Common myeloid progenitor, CD34-positive (primary cell): ENCODE results near the gene CRAT.
A peak's percentile ranks its signal among the peaks of the same experiment; 100 is the strongest.

Experiments
- CTCF ChIA-PET: fragments of 350-600 bp; sonication (Branson Sonifier 250); formaldehyde crosslinking; loops from one replicate; lab custom pipeline; 2021; ENCODE audit warnings: antibody characterized with exemption; lab: Charles Lee
- POLR2A ChIA-PET: fragments of 350-600 bp; sonication (Branson Sonifier 250); formaldehyde crosslinking; loops from one replicate; lab custom pipeline; 2021; ENCODE audit warnings: antibody characterized with exemption; lab: Charles Lee
- DNase-seq, 3 donors: peaks; one replicate each; pipeline versions ENCODE4 v3.0.0 to v3.0.0-alpha.2; 2013
- H3K27ac ChIP-seq, 2 experiments: 1 replicate in 1 of 2; 2 replicates in 1 of 2; pipeline ENCODE4 v1.7.0; 2013; ENCODE audit warnings: inconsistent platforms in 2 of 2, low read length in 2 of 2, mild to moderate bottlenecking in 2 of 2, low read depth in 1 of 2, moderate library complexity in 1 of 2; ENCODE audit not compliant: severe bottlenecking in 2 of 2, insufficient read depth in 1 of 2, poor library complexity in 1 of 2
- H3K27me3 ChIP-seq, 5 experiments: replicated peaks in 2 of 5; 1 replicate in 3 of 5; 2 replicates in 2 of 5; pipeline versions ENCODE4 v1.6.1 to v1.7.0; 2013; ENCODE audit warnings: low read length in 4 of 5, mild to moderate bottlenecking in 2 of 5, moderate library complexity in 2 of 5, inconsistent platforms in 1 of 5; ENCODE audit not compliant: insufficient read depth in 5 of 5, control insufficient read depth in 4 of 5
- H3K36me3 ChIP-seq, 4 experiments: 1 replicate in 2 of 4; 2 replicates in 2 of 4; pipeline versions ENCODE4 v1.6.1 to v1.7.0; 2013; ENCODE audit warnings: low read length in 3 of 4, control low read depth in 1 of 4, mild to moderate bottlenecking in 1 of 4; ENCODE audit not compliant: control insufficient read depth in 4 of 4, insufficient read depth in 4 of 4
- H3K4me1 ChIP-seq, 4 experiments: 1 replicate in 3 of 4; 2 replicates in 1 of 4; pipeline versions ENCODE4 v1.6.1 to v1.7.1; 2013; ENCODE audit warnings: low read length in 3 of 4, mild to moderate bottlenecking in 3 of 4, control low read depth in 1 of 4, inconsistent platforms in 1 of 4, moderate library complexity in 1 of 4; ENCODE audit not compliant: control insufficient read depth in 4 of 4, insufficient read depth in 4 of 4; ENCODE audit errors: control extremely low read depth in 1 of 4
- H3K4me3 ChIP-seq, 7 experiments: 1 replicate in 4 of 7; 2 replicates in 3 of 7; pipeline versions ENCODE4 v1.5.1 to v1.7.0; 2013; ENCODE audit warnings: mild to moderate bottlenecking in 7 of 7, low read length in 6 of 7, moderate library complexity in 6 of 7, inconsistent platforms in 2 of 7, low read depth in 2 of 7, control low read depth in 1 of 7; ENCODE audit not compliant: insufficient read depth in 4 of 7, control insufficient read depth in 1 of 7; ENCODE audit errors: extremely low read depth in 1 of 7
- H3K9me3 ChIP-seq, 5 experiments: 1 replicate in 4 of 5; 2 replicates in 1 of 5; pipeline versions ENCODE4 v1.6.1 to v1.7.1; 2013; ENCODE audit warnings: low read length in 4 of 5, mild to moderate bottlenecking in 2 of 5, inconsistent platforms in 1 of 5, low read depth in 1 of 5, moderate library complexity in 1 of 5; ENCODE audit not compliant: control insufficient read depth in 4 of 5, insufficient read depth in 2 of 5; ENCODE audit errors: control extremely low read depth in 1 of 5
- WGBS: methylation state at CpG from one replicate; pipeline ENCODE4 v1.1.5; 2013; ENCODE audit not compliant: insufficient coverage; 5-methylcytosine and 5-hydroxymethylcytosine counted together

CRAT gene

GRCh38 chr9:129074106-129074505, 36.5 kb downstream of the CRAT start:
- peaks cover 0 to 19% (median 2%) of the 10 kb centered on the region in 4 experiments for H3K36me3 ChIP-seq
- ChIA-PET POLR2A (no interaction called here), CTCF (interaction anchor here (0.6 to 1.4 kb wide), 3 partner anchors 16 to 35 kb away, joined by 3 to 4 read pairs (median 3); no protein-coding TSS in a partner anchor)
- no peak overlapping the region for H3K27ac ChIP-seq
- WGBS, result no CpG with 5 or more reads among the region's 3 CpGs
- no peaks in the 10 kb centered on the region for H3K9me3 ChIP-seq
- H3K4me3 ChIP-seq, result no peak overlapping the region
- H3K4me1 ChIP-seq, result peaks cover 0 to 35% (median 32%) of the 10 kb centered on the region in 4 experiments
- H3K27me3 ChIP-seq, result no peaks in the 10 kb centered on the region
- DNase-seq, result no peak

DNA sequence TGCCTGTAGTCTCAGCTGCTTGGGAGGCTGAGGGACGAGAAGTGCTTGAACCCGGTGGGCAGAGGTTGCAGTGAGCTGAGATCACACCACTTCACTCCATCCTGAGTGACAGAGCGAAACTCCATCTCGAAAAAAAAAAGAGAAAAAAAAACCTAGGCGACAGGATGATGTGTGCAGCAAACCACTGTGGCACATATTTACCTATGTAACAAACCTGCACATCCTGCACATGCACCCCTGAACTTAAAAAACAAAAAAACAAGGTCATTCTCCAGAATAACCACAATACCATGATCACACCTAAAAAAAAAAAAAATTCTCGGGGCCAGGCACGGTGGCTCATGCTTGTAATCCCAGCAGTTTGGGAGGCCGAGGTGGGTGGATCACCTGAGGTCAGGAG, 37.2 kb downstream of the CRAT start:
- ChIA-PET CTCF (interaction anchor here (1.1 to 1.4 kb wide), 2 partner anchors 10 to 28 kb away, joined by 4 to 5 read pairs; no protein-coding TSS in a partner anchor), POLR2A (no interaction called here)
- Histone ChIP-seq H3K4me3 (no peak overlapping the region), H3K27me3 (no peaks in the 10 kb centered on the region), H3K27ac (no peak overlapping the region), H3K9me3 (no peaks in the 10 kb centered on the region), H3K4me1 (peaks cover 2 to 42% (median 38%) of the 10 kb centered on the region in 4 experiments), H3K36me3 (peaks cover 0 to 25% (median 3%) of the 10 kb centered on the region in 4 experiments)
- no peak for DNase-seq
- 92% methylated on average over 5 of the region's 8 CpGs for WGBS

DNA sequence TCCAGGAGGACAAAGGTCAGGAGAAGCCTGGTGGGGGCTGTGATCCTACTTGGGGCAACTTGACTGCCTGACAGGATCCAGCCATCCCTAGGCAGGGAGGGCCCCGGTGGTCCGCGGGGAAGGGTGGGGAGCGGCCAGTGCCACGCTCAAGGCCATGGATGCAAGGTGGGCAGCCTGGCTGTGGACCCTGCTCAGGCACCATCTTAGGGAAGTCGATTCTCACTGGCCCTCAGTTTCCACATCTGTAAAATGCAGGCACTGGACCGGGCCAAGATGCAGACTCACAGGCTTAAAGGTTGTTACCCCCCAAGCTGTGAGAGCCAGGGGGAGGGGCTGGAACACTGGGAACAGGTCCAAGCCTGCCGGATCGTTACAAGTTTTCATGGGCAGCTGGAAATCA, 38.4 kb downstream of the CRAT start:
- Histone ChIP-seq H3K27ac (no peak overlapping the region), H3K4me3 (peak overlapping the region in 2 of 7 experiments; percentile 24 to 37), H3K36me3 (peaks cover 3 to 38% (median 13%) of the 10 kb centered on the region in 4 experiments), H3K9me3 (no peaks in the 10 kb centered on the region), H3K27me3 (no peaks in the 10 kb centered on the region), H3K4me1 (peaks cover 2 to 54% (median 46%) of the 10 kb centered on the region in 4 experiments)
- CTCF ChIA-PET, result no interaction called here
- no peak for DNase-seq
- WGBS, result 93% methylated on average over 7 of the region's 9 CpGs
- POLR2A ChIA-PET, result no interaction called here

DNA sequence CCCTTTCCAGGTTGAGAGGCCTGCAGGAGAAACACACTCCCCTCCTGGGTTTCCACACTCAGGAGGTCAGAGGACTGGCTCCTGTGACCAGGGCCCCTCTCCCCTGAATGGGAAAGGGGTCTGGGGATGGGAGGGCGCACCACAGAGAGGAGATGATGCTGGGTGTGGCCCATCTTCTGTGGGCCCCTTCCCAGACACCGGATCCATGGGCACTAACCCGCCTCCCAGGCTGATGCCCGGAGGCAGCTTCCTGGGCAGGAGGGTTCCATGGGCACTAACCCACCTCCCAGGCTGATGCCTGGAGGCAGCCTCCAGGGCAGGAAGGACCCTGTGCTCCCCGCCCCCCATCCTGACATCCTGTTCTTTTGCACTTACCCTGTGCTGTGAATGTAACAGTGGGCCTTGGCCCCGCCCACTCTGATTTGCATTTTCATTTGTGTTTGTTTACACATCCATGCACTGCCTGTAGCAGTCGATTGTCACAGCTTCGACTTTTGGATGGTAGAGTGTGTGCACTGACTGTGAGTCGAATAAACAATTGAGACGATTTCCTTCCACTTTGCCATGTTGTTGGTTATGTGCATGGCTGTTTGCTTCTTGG, 39.0 kb downstream of the CRAT start:
- H3K4me3 ChIP-seq, result peak overlapping the region in 1 of 7 experiments; percentile 37
- CTCF ChIA-PET, result no interaction called here
- H3K4me1 ChIP-seq, result peaks cover 2 to 54% (median 46%) of the 10 kb centered on the region in 4 experiments
- H3K36me3 ChIP-seq, result peaks cover 4 to 39% (median 15%) of the 10 kb centered on the region in 4 experiments
- no peaks in the 10 kb centered on the region for H3K9me3 ChIP-seq
- no peaks in the 10 kb centered on the region for H3K27me3 ChIP-seq
- H3K27ac ChIP-seq, result peak overlapping the region in 1 of 2 experiments; percentile 82
- POLR2A ChIA-PET, result no interaction called here
- DNase-seq, result peak in 2 of 3 donors; percentile 52 to 62
- 46% methylated on average over 9 of the region's 10 CpGs for WGBS

- H3K36me3 ChIP-seq, result peaks cover 5 to 42% (median 17%) of the 10 kb centered on the region in 4 experiments
- DNase-seq, result no peak
- no peaks in the 10 kb centered on the region for H3K9me3 ChIP-seq
- H3K4me3 ChIP-seq, result peak overlapping the region in 5 of 7 experiments; percentile 10 to 54 (median 22)
- ChIA-PET CTCF (no interaction called here), POLR2A (interaction anchor here (0.6 kb wide), 1 partner anchor 9 kb away, joined by 3 read pairs; the partner anchor contains the start of gene DOLPP1)
- peak overlapping the region; percentile 15 to 82 for H3K27ac ChIP-seq
- WGBS, result 81% methylated on average over 18 of the region's 21 CpGs
- no peaks in the 10 kb centered on the region for H3K27me3 ChIP-seq
- peaks cover 2 to 54% (median 46%) of the 10 kb centered on the region in 4 experiments for H3K4me1 ChIP-seq
Measured at GRCh38 chr9:129070696-129071525, 39.7 kb downstream of the CRAT start.

DNA sequence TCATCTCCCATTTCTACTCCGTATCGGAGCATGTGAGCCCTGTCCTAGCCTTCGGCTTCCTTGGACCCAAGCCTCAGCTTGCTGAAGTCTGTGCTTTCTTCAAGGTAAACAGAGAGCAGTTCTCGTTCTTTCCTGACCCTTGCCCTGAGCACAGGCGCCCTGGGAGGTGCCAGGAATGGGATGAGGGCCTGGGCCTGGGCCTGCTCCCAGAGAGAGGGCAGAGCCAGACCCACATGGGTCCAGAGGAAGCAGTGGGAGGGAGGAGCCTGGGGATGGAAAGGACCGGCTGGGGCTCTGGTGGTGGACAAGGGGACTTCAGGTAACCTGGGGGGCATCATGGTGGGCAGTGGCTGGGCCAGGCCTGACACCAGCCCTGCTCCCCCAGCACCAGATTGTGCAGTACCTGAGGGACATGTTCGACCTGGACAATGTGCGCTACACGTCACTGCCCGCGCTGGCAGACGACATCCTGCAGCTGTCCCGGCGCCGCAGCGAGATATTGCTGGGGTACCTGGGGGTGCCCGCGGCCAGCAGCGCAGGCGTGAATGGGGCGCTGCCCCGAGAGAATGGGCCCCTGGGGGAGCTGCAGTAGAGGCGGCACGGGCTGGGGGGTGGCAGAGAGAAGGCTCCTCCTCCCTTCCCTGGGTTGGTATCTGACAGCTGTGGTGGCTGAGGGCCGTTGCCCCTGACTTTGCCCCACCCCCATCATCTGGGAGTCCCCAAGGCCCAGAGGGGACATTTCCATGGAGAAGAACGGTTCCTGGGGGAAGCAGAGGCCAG, 40.5 kb downstream of the CRAT start:
- Histone ChIP-seq H3K4me3 (peak overlapping the region in 5 of 7 experiments; percentile 11 to 54 (median 22)), H3K27ac (peak overlapping the region; percentile 12 to 82), H3K27me3 (no peaks in the 10 kb centered on the region), H3K4me1 (peaks cover 2 to 54% (median 46%) of the 10 kb centered on the region in 4 experiments), H3K9me3 (no peaks in the 10 kb centered on the region), H3K36me3 (peaks cover 6 to 49% (median 22%) of the 10 kb centered on the region in 4 experiments)
- ChIA-PET POLR2A (interaction anchor here (0.6 to 1.1 kb wide), 3 partner anchors 10 to 28 kb away, joined by 3 to 9 read pairs (median 3); partner anchors contain the start of gene DOLPP1), CTCF (interaction anchor here (1.2 to 1.4 kb wide), 2 partner anchors 11 to 32 kb away, joined by 3 to 8 read pairs; partner anchors contain the start of gene DOLPP1)
- DNase-seq, result peak in 2 of 3 donors; percentile 9 to 18
- 84% methylated on average over 11 of the region's 26 CpGs for WGBS
